A673 (cell line): ENCODE data around the gene TFAP2D. TPM values are rescaled to one million over a fixed set of nuclear protein-coding genes. Genes with fewer than 3 reads are reported as not detected.

Experiments
- BruUV-seq: library from RNA; stranded (reverse); fragments of 400-500 nt; replicated peaks from 2 replicates; lab custom pipeline; 2021; lab: Mats Ljungman, UMichigan
- CTCF ChIA-PET: fragments of 300-600 bp; sonication (Branson Sonifier 250); formaldehyde crosslinking; loops from one replicate; lab custom pipeline; 2022; ENCODE audit warnings: antibody characterized with exemption; lab: Charles Lee
- POLR2A ChIA-PET: fragments of 300-600 bp; sonication (Branson Sonifier 250); formaldehyde crosslinking; loops from one replicate; lab custom pipeline; 2022; ENCODE audit warnings: antibody characterized with exemption; ENCODE audit not compliant: low non-redundant PET; lab: Charles Lee
- DNase-seq: peaks from one replicate; pipeline ENCODE4 v3.0.0-alpha.2; 2015; ENCODE audit warnings: low spot score
- H3K27ac ChIP-seq: fragments of 200-600 bp; sonication (generic); 2 replicates; pipeline ENCODE4 v1.5.1; 2016; ENCODE audit warnings: mixed run types, low read depth, mild to moderate bottlenecking, mixed read lengths, antibody characterized with exemption, low read length; ENCODE audit not compliant: poor library complexity, severe bottlenecking
- H3K27me3 ChIP-seq: fragments of 200-600 bp; sonication (generic); replicated peaks from 2 replicates; pipeline ENCODE4 v1.6.1; 2017; ENCODE audit warnings: mixed run types, low read depth, mild to moderate bottlenecking, mixed read lengths, antibody characterized with exemption, low read length; ENCODE audit not compliant: insufficient read depth, poor library complexity
- H3K36me3 ChIP-seq: fragments of 200-600 bp; sonication (generic); 2 replicates; pipeline ENCODE4 v1.6.1; 2016; ENCODE audit warnings: mixed run types, mild to moderate bottlenecking, mixed read lengths, antibody characterized with exemption, low read length; ENCODE audit not compliant: insufficient read depth, poor library complexity, severe bottlenecking
- H3K4me1 ChIP-seq: fragments of 200-600 bp; sonication (generic); 2 replicates; pipeline ENCODE4 v1.6.1; 2017; ENCODE audit warnings: mixed run types, mild to moderate bottlenecking, mixed read lengths, antibody characterized with exemption, low read length; ENCODE audit not compliant: insufficient read depth, poor library complexity, severe bottlenecking
- H3K4me3 ChIP-seq: fragments of 200-600 bp; sonication (generic); 2 replicates; pipeline ENCODE4 v1.5.1; 2016; ENCODE audit warnings: low read depth, mixed run types, mild to moderate bottlenecking, mixed read lengths, low read length; ENCODE audit not compliant: poor library complexity, severe bottlenecking
- H3K9me3 ChIP-seq: fragments of 200-600 bp; sonication (generic); 2 replicates; pipeline ENCODE4 v1.6.1; 2016; ENCODE audit warnings: mixed run types, low read depth, mild to moderate bottlenecking, mixed read lengths, antibody characterized with exemption, low read length; ENCODE audit not compliant: poor library complexity, severe bottlenecking
- EZH2 ChIP-seq: fragments of 200-600 bp; sonication (generic); IDR thresholded peaks from 2 replicates; pipeline ENCODE4 v1.6.1; 2017; ENCODE audit warnings: borderline replicate concordance, low read depth, mild to moderate bottlenecking, mixed read lengths, antibody characterized with exemption, low read length; ENCODE audit not compliant: poor library complexity, severe bottlenecking
- intact Hi-C: fragments of 100-400 bp; cut with micrococcal nuclease; formaldehyde crosslinking; loops from one replicate; pipeline ENCODE4 v1.10.0; 2022; ENCODE audit not compliant: unreplicated experiment
- total RNA-seq: library from RNA; stranded (reverse); gene quantifications from 2 replicates; pipeline ENCODE4 v1.2.3, GENCODE V29; 2021
- TF ChIP-seq, protein P1 (sequence below): fragments of 300-800, 200-600 bp; sonication (generic); conservative IDR thresholded peaks from 2 replicates; pipeline ENCODE4 v1.5.1; 2017; ENCODE audit warnings: low read depth, mild to moderate bottlenecking, antibody characterized with exemption, low read length, moderate library complexity, mixed read lengths

TFAP2D gene
- total RNA-seq, 1 experiment from 2014 or later: not detected

- DNase-seq: no peak
- ChIA-PET POLR2A (no interaction called here), CTCF (no interaction called here)
- no TSS peak for BruUV-seq
- Histone ChIP-seq H3K9me3 (no peaks in the 10 kb centered on the region), H3K27me3 (peaks cover 100% of the 10 kb centered on the region), H3K4me3 (no peak overlapping the region), H3K27ac (no peak overlapping the region), H3K36me3 (no peaks in the 10 kb centered on the region), H3K4me1 (no peaks in the 10 kb centered on the region)
- TF ChIP-seq, protein P1, sequence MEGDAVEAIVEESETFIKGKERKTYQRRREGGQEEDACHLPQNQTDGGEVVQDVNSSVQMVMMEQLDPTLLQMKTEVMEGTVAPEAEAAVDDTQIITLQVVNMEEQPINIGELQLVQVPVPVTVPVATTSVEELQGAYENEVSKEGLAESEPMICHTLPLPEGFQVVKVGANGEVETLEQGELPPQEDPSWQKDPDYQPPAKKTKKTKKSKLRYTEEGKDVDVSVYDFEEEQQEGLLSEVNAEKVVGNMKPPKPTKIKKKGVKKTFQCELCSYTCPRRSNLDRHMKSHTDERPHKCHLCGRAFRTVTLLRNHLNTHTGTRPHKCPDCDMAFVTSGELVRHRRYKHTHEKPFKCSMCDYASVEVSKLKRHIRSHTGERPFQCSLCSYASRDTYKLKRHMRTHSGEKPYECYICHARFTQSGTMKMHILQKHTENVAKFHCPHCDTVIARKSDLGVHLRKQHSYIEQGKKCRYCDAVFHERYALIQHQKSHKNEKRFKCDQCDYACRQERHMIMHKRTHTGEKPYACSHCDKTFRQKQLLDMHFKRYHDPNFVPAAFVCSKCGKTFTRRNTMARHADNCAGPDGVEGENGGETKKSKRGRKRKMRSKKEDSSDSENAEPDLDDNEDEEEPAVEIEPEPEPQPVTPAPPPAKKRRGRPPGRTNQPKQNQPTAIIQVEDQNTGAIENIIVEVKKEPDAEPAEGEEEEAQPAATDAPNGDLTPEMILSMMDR: no peak
- TF ChIP-seq EZH2: no peak
- intact Hi-C loops: no loop called here
Observed at GRCh38 chr6:50709366-50709734, 4.0 kb upstream of the TFAP2D start.

GRCh38 chr6:50711686-50712085 is 1.6 kb upstream of the TFAP2D start:
- Histone ChIP-seq H3K36me3 (no peaks in the 10 kb centered on the region), H3K27me3 (peaks cover 100% of the 10 kb centered on the region), H3K9me3 (no peaks in the 10 kb centered on the region), H3K27ac (no peak overlapping the region), H3K4me3 (no peak overlapping the region), H3K4me1 (no peaks in the 10 kb centered on the region)
- TF ChIP-seq EZH2: no peak
- TF ChIP-seq, protein P1: no peak
- no TSS peak for BruUV-seq
- ChIA-PET CTCF (no interaction called here), POLR2A (no interaction called here)
- no peak for DNase-seq
- intact Hi-C loops: no loop called here

- peaks cover 100% of the 10 kb centered on the region for H3K27me3 ChIP-seq
- POLR2A ChIA-PET: no interaction called here
- no peaks in the 10 kb centered on the region for H3K36me3 ChIP-seq
- no TSS peak for BruUV-seq
- no peak overlapping the region for H3K4me3 ChIP-seq
- TF ChIP-seq EZH2: no peak
- TF ChIP-seq, protein P1: no peak
- intact Hi-C loops: no loop called here
- H3K4me1 ChIP-seq: no peaks in the 10 kb centered on the region
- H3K27ac ChIP-seq: no peak overlapping the region
- DNase-seq: no peak
- CTCF ChIA-PET: no interaction called here
- H3K9me3 ChIP-seq: no peaks in the 10 kb centered on the region
Observed at GRCh38 chr6:50712291-50712690, 1.0 kb upstream of the TFAP2D start.
